Islet precursor cell (in vitro differentiated cells): ENCODE data around the gene ZZZ3.
"Not testable (repeated sequence)": the region's sequence is repeated elsewhere in the genome, so short reads cannot be mapped to it uniquely, and the experiment has no call there.

ENCODE experiments used
- DNase-seq: peaks from one replicate; pipeline ENCODE4 v3.0.0-alpha.2; 2018

Gene ZZZ3

DNA sequence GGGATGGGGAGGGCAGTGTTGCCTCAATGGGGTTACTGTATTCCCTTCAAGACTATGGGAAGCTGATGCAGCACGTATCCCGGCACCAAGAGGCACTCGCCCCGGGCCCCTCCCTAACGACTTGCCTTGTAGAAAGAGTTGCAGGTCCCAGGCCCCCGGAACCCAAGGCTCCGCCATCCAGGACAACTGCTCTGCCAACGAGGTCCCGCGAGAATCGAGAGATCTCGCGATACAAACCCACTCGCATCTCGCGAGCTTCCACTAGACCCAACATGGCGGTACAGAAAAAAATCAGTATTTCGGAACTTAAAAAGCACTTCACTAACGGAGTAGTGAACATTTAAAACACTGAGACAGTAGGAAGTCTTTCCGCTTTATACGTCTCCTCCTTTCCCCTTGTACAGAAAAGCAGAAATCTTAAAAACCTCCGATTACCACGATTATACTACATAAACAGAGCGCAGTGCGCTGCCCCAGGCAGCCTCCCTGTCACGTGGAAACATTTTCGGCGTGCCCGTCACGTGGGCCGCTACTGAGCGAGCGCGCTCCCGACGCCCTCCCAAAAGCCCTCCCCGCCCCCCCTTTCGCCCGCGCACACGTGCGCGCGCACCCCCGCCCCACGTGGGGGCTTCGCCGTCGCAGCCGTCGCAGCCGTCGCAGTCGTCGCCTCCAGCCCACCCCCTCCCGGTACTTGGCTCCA, at the start of gene ZZZ3:
Gene ZZZ3, minus strand, starts transcription at position 199 of the 700 bp plus-strand sequence. CDS start 49,304 bp downstream, outside the sequence.
- peak; percentile 96 for DNase-seq

DNA sequence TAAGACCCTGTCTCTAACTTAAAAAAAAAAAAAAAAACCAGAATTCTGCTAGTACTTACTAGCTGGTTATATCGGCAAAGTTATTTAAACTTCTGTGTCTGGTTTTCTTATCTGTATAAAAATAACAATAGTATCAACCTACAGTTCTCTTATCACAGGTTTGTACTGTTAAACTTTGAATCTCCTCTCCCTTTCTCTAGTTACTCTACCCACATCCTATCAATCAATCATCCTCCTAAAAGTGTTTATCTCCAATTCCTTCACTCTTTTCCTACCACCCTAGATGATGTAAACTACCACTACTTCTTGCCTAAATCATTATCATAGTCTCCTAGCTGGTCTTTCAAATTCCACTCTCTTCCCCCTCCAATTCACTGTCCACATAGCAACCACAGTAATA, 49.6 kb upstream of the ZZZ3 start:
- no peak for DNase-seq

DNA sequence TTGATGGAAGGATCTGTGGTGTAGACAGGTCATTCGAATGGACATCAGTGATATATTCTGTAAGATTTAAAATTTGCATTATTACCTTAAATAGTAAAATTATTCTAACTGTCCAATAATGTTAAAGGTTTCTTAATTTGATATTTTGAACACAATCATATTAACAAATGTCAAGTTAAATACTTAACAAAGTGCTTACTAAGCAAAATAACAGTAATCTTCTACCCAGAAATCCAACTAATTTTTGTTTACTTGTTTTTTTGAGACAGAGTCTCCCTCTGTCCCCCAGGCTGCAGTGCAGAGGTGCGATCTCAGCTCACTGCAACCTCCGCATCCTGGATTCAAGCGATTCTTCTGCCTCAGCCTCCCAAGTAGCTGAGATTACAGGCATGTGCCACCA, 43.2 kb upstream of the ZZZ3 start:
- DNase-seq: no peak

DNA sequence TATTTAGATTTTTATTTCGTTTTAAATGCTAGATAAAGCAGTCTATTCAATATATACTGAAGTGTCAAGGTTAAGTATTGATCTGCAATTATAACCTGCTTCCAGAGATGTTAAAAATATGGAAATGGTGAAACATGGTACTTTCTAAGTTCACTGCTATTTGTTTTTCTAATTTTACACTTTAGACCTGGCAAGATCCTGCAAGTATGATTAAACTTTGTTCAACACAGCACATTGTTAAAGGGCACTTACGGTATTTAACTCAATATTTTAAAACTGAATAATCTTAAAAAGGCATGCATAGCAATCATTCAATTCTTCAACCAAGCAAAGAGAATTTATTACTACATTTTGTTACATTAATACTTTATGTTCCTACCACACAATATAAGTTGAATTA, 35.7 kb upstream of the ZZZ3 start:
- DNase-seq: no peak

DNA sequence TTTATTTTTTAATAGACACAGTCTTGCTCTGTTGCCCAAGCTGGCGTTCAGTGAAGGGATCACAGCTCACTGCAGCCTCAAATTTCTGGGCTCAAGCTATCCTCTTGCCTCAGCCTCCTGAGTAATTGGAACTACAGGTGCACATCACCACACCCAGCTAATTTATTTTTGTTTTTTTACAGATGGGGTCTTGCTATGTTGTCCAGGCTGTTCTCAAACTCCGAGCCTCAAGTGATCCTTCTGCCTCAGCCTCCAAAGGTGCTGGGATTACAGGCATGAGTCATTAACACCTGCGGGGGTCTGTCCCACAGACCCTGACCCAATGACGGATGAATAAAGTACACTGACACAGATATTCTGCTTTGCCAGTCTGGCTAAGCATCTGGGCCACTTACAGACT, 33.6 kb upstream of the ZZZ3 start:
- no peak for DNase-seq

DNA sequence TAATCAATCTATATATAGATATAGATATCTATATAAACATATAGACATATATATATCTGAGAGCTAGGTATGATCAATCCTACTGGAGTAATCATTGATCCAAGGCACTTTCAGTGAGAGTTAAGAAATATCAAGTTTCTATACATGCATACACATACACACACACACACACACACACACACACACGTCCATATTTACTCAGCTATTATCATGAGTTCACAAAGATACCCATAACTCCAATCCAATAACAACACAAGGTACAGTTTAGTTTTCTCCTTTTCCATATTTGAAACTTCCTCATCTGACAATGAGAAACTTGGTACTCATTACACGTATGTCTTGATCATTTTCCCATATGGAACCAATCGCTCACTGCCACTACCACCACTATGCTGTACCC, 27.3 kb upstream of the ZZZ3 start:
- no peak for DNase-seq

DNA sequence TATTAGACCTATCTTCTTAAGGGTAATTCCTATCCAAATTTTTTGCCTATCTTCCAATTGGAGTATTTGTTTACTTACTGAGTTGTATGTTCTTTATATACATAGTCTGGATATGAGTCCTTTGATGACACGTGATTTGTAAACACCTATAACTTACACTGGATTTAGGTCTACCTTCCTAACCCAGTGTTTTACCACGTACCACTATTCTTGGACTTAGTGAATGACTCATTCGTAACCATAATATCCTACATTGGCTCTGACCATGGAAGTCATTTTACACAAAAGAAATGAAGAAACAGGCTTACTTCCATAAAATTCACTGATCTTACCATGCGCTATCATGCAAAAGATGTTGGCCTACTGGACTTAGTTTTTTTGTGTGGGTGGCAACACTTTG, 23.9 kb upstream of the ZZZ3 start:
- no peak for DNase-seq

DNA sequence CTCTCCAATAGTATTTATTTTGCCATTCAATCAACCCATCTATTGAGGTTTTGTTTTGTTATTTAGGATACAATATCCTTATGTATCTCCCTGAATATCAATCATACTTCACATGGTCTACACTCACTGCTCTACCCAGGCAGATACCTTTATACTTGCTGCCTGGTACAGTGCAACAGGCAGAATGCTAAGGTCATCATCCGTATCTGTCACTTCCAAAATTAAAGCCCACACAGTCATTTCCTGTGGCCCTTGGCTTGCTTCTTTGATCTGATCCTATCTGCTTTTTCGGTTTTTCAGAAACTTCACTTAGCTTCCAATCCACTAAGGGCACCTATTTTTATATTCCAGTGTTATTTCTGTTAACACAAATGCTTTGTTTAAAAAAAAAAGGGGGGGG, 22.3 kb upstream of the ZZZ3 start:
- DNase-seq: no peak

DNA sequence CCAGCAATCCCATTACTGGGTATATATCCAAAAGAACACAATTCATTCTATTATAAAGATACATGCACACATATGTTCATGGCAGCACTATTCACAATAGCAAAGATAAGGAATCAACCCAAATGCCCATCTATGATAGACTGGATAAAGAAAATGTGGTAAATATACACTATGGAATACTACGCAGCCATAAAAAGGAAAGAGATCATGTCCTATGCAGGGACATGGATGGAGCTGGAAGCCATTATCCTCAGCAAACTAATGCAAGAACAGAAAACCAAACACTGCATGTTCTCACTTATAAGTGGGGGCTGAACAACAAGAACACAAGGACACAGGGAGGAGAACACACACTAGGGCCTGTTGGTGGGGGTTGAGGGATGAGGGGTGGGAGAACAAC, 17.2 kb upstream of the ZZZ3 start:
- DNase-seq: not testable (repeated sequence)

DNA sequence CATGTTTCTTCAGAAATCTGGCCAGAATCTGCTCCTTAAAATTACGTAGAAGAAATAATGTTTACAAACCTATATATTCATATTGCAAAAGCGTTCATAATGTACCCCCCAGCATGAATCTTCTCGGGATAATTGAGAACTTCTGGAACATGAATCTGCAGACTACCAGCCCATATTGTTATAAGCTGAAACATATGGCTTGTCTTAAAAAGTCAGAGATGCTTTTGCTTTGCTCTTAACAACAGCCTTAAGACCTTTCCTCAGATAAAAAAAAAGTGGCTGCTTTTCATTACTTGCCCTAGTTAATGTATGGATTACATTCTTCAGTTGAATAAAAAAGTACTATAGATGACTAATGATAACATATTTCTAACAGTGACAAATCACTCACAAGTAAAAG, 15.0 kb upstream of the ZZZ3 start:
- DNase-seq: no peak

DNA sequence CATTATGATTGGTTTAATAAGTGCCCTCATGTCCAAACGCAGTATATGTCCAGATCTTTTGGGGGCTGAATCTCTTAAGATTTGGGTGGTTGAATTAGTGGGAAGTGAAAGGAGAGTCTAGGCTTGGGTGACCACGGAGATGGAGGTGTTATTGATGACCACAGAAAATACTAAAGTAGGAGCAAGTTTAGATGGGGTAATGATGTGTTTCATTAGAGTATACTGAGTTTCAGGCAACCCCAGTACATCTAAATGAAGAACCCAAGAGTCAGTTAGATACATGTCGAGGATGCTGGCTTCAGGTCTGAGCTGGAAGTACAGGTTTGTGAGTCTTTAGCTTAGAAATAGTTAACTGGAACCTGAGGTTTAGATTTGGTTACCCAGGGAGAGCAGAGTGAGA, 6.5 kb upstream of the ZZZ3 start:
- no peak for DNase-seq

DNA sequence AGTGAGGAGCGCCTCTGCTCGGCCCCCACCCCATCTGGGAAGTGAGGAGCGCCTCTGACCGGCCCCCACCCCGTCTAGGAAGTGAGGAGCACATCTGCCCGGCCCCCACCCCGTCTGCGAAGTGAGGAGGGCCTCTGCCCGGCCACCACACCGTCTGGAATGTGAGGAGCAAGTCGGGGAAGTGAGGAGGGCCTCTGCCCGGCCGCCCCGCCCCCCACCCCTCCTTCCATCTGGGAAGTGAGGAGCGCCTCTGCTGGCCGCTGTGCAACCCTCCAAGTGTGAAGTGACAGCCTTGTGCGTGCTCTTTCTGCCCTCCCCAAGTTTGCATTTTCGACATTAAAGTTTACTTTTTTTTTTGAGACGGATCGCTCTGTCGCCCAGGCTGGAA, 5.1 kb upstream of the ZZZ3 start:
- peak; percentile 86 for DNase-seq

DNA sequence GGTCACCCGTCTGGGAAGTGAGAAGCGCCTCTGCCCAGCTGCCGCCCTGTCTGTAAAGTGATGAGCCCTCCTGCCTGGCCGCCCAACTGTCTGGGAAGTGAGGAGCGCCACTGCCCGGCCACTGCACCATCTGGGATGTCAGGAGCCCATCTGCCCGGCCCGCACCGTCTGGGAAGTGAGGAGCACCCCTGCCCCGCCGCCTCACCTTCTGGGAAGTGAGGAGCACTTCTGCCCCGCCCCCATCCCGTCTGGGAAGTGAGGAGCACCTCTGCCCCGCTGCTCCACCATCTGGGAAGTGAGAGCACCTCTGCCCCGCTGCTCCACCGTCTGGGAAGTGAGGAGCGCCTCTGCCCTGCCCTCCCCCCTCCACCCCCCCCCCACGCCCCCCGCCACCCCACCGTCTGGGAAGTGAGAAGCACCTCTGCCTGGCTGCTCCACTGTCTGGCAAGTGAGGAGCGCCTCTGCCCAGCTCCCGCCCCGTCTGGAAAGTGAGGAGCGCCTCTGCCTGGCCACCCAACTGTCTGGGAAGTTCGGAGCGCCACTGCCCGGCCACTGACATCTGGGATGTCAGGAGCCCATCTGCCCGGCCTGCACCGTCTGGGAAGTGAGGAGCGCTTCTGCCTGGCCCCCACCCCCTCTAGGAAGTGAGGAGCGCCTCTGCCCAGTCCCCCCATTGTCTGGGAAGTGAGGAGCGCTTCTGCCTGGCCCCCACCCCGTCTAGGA, 4.5 kb upstream of the ZZZ3 start:
- DNase-seq: no peak

DNA sequence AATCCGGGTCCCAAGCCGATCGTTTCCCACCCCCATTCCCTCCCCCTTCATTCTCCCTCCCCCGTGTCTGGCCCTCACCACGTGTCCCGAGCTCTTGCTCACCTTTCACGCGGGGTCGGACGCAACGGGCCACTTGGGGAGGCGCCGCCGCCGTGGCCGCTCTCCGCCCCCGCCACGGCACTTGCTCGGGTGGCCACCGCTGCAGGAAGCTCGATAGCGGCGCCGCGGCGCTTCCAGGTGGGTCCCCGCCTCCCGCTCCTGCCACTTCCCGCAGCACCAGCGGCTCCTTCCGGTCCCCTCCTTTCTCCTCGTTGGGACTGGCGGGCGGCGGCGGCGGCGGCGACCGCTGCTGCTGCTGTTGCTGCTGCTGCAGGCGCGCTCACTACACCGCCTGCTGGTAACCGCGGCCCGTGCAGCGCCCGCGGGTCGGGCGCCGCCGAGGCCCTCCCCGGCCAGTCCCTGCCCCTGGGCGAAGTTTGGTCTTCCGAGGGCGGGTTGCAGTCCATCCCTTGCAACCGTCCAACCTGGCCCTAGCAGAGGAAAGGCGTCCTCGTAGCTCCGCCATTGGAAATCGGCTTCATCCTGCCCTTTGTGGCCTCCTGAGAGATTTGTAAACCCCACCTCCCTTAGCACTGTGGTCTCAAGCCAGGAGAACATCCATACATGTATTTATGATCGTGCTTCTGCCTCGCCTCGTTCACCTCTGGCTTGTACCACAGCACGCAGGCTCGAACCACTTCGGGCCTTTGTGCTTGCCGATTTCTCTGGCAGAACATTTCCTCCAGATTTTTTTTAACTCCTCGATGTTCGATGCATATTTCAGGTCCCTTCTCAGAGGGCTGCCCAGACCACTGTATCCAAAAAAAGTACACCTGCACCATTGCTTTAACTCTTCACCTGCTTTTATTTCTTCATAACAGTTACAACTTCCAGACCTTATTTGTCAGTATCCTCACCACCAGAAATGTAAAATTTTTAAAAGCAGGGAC, 996 bp upstream of the ZZZ3 start:
- DNase-seq: peak; percentile 98

DNA sequence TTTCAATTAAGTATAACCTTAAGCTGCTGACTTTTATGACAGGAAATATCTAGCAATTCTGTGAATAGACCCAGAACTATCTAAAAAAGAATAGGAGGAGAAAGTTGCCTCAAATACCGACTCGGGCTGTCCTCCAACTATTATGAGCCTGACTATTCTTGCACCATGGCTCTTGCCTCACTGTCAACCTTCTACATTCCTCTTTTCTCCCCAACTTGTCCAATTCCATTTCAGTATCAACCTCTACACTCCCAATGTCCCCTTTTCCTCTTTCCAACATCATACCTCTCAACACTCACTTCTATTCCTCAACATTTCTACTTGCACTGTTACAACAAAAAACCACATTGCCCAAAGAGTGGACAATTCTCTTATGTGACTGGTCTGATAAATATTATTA, 2.3 kb downstream of the ZZZ3 start:
- no peak for DNase-seq

DNA sequence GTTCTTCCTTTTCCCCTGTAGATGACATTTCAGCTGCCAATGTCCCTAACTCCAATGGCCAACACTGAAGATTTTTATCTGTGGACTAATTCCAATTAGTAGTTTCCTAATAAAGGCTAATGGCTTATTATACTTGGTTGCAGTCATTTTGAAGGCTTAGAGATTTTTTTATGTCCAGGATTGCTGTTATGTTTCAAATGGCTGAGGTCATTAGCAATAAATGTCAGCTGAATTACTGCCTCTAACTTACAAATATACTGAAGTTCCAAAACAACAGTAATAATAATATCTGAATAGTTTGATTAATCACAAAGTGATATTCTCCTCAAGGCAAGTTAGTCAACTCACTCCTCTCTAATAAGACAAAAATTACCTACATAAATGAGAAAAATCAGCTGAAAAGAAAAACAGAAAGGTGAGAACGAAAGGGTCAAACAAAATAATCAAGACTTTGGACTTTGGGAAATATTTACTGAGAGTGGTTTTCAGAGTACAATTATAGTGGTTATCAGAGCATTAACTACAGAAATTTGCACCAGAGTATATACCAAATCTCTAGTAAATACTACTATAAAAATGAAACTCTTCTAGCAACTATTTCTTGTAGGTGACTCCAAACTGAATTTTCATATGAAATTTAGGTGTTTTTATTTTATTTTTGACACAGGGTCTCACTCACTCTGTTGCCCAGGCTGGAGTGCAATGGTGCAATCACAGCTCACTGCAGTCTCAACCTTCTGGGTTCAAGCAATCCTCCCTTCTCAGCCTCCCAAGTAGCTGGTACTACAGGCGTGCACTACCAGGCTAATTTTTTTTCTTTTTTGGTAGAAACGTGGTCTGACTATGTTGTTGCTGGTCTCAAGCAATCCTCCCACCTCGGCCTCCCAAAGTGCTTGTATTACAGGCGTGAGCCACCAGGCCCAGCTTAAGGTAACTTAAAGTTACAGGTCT, 3.5 kb downstream of the ZZZ3 start:
- DNase-seq: no peak

DNA sequence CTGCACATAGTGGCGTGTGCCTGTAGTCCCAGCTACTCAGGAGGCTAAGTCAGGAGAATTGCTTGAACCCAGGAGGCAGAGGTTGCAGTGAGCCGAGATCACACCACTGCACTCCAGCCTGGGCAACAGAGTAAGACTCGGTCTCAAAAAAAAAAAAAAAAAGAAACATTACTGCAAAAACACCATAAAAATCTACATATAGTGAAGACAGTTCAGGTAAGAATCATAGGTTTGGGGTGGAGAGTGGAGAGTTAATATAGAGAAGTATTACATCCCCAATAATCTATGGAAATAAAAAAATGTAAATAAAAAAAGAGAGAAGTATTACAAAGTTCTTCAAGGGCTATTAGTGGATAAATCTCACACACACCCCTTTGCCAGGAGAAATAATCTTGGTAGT, 7.7 kb downstream of the ZZZ3 start:
- DNase-seq: not testable (repeated sequence)

DNA sequence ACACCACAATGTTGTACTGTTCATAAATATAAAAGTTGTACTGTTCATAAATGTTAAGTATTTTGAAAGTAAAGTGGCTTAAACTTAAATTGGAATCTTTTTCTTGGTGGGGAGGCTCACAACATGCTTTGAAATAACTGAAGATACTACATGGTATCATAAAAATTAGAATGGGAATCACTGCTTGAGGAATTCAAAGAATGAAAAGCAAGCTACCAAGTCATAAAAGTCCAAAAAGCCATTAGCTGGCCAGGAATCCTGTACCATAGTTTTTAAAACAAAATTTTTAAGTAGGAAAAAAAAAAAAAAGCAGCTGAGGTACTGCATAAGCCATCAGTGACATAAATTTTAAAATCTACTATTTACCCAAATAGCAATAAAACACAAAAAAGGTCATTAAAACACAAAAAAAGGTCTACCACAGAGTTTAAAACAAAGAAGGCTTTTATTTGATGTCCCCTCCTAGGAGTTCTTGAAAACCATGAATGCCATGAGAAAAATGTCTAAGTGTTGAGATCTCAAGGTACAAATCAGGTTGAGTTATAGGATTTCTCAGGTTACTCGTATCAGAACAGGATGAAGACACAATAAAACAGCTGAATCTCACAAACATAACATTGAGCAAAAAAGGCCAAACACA, 8.6 kb downstream of the ZZZ3 start:
- DNase-seq: no peak

DNA sequence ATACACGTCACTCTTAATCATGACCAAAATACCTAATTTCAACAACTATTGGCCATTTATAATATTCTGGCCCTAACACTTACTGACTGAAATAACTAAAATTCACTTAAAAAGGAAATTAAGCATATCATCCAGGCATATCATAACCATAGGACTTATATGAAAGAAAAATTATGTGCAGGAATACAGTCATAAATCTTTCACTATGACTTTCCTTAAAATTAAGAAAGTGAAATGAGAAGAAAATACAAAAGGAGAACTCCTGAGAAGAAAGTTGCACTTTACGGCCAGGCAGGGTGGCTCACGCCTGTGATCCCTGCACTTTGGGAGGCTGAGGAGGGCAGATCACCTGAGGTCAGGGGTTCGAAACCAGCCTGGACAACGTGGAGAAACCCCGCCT, 9.4 kb downstream of the ZZZ3 start:
- DNase-seq: no peak

DNA sequence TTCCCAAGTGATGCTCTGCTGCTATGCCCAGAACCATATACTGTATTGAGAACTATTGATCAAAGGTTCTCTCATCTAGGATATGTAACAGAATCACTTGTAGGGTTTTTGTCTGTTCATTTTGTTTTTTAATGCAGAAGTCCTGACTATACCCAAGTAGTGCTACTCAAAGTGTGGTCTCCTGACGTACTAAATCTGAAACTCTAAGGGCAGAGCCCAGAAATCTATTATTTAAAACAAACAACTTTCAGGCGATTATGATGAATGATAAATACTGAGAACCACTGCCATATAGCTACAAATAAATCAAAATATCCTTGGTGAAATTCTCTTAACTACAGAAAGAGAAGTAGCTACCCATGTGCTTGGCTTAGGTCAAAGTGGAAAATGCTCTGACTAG, 10.1 kb downstream of the ZZZ3 start:
- no peak for DNase-seq

DNA sequence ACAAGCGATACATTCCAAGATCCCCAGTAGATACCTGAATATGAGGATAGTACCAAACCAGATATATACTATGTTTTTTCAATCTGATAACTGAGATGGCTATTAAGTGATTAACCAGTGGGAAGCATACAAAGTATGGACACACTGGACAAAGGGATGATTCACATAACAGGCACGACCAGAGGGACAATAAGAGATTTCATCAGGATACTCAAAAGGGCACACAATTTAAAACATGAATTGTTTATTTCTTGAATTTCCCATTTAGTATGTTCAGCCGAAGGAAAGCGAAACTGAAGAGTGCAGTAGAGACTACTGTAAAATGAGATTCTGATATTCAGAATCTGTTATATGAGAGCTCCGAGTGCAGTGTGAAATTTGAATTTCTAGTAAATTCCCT, 10.6 kb downstream of the ZZZ3 start:
- DNase-seq: no peak

DNA sequence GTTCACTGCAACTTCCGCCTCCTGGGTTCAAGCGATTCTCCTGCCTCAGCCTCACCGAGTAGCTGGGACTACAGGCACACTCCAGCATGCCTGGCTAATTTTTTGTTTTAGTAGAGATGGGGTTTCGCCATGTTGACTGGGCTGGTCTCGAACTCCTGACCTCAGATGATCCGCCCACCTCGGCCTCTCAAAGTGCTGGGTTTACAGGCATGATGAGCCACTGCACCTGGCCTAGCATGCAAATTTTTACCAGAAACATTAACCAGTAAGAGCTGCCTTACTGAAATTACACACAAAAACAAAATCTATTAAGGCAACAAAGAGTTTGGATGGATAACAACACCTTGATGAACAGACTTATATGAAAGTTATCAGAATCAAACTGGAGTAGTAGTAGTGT, 12.1 kb downstream of the ZZZ3 start:
- DNase-seq: no peak
